NCI-H226 (cell line): Measurements from ENCODE around the gene POLR3G.

ENCODE experiments used
- DNase-seq: peaks from one replicate; pipeline ENCODE4 v3.0.0-alpha.2; 2015

Gene POLR3G, protein sequence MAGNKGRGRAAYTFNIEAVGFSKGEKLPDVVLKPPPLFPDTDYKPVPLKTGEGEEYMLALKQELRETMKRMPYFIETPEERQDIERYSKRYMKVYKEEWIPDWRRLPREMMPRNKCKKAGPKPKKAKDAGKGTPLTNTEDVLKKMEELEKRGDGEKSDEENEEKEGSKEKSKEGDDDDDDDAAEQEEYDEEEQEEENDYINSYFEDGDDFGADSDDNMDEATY

GRCh38 chr5:90474235-90475107, at the start of gene POLR3G, which contains the start of gene MBLAC2:
Gene POLR3G (plus strand): TSS chr5:90474864. CDS start chr5:90485568, 10,704 bp downstream.
Gene MBLAC2 (minus strand): TSS chr5:90474771. CDS start chr5:90474292, 479 bp downstream.
- peak; percentile 83 for DNase-seq

DNA sequence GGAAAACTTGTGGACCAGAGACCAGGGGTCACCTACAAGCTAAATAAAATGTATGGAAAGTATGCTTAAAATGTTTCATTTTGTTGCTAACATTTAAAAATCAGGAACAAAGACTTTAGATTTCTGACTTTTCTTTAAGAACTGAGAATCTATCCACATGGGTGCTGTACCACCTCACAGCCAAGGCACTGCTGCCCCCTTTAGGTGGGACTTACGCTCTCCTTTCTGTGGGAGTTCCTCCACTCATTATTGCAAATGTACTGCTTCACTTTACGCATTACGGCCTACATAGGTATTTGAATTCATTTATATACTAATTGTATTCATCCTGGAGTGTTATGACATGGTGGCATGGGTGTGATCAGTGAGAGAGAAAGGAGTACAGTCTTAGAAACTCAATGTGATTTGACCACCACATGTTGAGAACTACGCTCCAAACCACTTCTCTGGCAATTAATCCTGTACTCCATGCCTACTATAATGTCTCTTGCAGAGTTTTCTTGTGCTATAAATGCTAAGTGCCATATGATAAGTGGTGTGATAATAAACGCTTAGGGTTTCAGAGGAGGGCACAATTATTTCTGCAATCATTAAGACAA, 40.4 kb upstream of the POLR3G start:
- DNase-seq = peak; percentile 10

DNA sequence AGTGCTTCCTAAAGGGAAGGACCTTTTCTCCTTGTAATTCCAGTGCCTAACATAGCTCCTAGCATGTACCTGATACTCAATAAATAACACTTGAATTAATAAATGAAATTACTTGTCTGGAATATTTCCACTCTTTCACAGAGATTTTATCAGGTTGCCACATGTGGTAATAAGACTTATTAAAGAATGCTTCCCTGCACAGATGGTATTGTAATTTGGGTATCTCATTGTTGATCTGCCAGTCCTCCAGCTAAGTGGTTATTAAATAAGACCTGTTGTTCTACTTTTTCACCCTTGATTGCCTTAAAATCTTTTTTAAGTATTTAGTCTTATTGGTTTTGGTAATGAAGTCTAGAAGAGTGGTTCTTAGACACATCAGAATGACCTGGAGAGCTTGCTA, 37.0 kb upstream of the POLR3G start:
- no peak for DNase-seq

GRCh38 chr5:90438100-90438499, 36.6 kb upstream of the POLR3G start:
- DNase-seq = peak; percentile 76

DNA sequence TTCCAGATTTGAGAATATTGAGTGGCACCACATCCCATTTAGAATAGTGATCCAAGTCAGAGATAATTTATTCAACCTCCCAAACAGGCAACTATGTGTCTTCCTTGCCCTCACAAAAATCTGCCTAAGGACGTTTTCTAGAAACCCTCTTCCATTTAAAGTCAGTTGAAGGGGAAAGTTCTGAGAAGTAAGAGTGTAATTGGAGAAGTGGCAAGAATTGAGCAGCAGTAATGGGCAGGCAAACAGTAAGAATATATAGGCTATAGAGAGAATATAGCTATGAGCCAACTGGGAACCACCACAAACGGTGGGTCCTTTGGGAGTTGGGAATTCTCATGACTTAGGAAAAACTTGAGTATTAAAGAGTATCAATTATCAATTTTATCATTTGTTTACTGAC, 34.0 kb upstream of the POLR3G start:
- DNase-seq = no peak

GRCh38 chr5:90446961-90447360, 27.7 kb upstream of the POLR3G start:
- peak; percentile 10 for DNase-seq

GRCh38 chr5:90461288-90461687, 13.4 kb upstream of the POLR3G start:
- no peak for DNase-seq

DNA sequence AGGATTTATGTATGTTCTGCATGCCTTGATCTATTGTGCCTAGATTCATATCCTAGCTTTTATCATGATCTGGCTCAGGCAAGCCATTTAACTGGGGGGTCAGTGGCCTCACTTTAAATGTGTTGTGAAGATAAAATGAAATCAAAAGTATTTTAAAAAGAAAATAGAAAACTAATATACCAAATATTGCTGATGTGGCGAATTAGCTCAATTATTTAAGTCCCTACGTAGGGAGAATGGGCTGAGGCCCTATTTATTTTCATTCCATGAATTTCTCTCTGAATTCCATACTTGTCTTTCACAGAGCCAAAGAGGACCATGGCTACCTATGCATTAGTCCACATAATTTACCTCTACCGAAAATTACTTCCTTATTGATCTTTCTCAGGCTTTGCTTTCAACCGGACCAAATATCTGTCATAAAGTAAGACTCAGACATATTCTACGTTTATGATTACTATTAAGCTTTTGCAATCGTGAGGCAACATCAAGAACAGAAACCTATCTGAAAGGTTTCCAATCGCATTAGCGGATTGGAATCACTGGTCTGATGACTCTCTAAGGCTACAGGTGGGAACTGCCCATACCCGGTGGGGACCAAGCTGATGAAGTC, 1.8 kb upstream of the POLR3G start:
- no peak for DNase-seq

GRCh38 chr5:90473396-90474234, 1.0 kb upstream of the POLR3G start:
- DNase-seq = peak; percentile 16

GRCh38 chr5:90475436-90475980, 844 bp downstream of the POLR3G start:
- no peak for DNase-seq

GRCh38 chr5:90476391-90476790, 1.7 kb downstream of the POLR3G start:
- DNase-seq = no peak

- no peak for DNase-seq
These were observed 2.4 kb downstream of the POLR3G start for GRCh38 chr5:90477073-90477472.

DNA sequence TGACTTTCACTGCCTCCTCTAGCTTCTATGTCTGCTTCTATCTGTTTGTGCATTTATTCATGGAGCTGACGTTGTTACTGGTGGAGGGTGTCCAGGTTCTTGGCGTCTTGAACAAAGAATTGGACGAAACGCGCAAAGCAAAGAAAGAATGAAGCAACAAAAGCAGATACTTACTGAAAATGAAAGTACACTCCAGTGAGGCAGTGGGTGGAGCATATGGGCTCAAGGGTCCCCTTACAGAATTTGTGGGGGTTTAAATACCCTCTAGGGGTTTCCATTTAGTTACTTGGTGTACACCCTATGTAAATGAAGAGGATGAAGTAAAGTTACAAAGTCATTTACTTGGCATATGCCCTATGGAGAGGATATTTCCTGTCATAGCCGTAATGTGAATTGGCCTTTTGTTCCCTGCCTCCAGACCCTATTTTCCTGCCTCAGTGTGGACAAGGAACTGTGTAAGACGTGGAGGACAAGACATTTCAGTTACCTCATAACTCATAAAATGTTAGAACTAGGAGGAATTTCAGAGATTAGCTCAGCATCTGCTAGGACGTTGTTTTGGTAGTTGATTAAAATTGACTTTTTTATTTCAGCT, 3.1 kb downstream of the POLR3G start:
- DNase-seq = no peak

GRCh38 chr5:90479611-90480385, 5.1 kb downstream of the POLR3G start:
- no peak for DNase-seq

DNA sequence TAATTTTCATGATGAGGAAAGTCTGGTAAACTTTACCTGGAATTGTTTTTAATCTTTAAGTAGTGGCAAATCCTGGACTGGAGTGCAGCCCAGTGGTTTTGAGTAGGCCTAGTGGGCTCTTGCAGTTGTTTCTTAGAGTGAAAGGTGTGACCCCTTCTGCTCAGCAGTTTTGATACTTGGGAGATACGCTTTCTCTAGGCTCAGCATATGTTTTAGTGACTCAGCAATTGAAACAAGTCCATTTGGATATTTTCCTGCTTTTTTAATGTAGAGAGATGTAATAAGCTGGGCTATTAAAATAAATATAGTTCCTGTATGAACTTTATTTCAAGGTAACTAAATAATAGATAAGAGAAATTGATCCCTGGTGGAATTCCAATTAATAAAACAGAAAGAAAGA, 6.0 kb downstream of the POLR3G start:
- DNase-seq = no peak

GRCh38 chr5:90483206-90483605, 8.5 kb downstream of the POLR3G start:
- peak; percentile 13 for DNase-seq

DNA sequence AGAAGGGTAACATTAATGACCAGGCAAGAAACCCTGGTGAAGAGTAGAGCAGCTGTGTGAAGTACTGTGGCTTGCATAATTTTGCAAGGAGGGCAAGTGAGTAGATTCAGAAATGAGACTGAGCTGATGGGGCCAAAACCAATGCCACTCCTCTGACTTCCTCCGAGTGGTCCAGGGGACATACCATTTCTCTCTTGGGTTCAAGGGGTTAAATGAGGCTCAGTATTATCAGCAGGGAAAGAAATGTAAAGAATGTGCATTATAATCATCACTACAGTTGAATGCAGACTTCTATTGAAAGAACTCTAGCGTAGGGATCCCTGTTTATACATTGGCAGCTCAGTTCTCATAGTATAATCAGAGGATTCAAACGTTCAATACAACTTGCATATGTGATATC, 9.9 kb downstream of the POLR3G start:
- no peak for DNase-seq

GRCh38 chr5:90488791-90489190, 14.1 kb downstream of the POLR3G start:
- no peak for DNase-seq

- DNase-seq = no peak
These were observed 19.4 kb downstream of the POLR3G start for GRCh38 chr5:90494043-90494442.

GRCh38 chr5:90495146-90495545, 20.5 kb downstream of the POLR3G start:
- no peak for DNase-seq

GRCh38 chr5:90503596-90503995, 28.9 kb downstream of the POLR3G start:
- DNase-seq = no peak
